SK-N-SH (cell line): ENCODE results near the gene NUDCD3. TPM values are rescaled to one million over a fixed set of nuclear protein-coding genes. Genes with fewer than 3 reads are reported as not detected.

Source experiments
- CTCF ChIA-PET: fragments of 300-600, 350-600 bp; formaldehyde crosslinking; extraction: SDS; loops from one replicate; lab custom pipeline; 2021; lab: Yijun Ruan, JAX
- POLR2A ChIA-PET: fragments of 350-600 bp; sonication (Branson Sonifier 250); formaldehyde crosslinking; extraction: SDS; loops from one replicate; lab custom pipeline; 2020; ENCODE audit warnings: antibody characterized with exemption, inconsistent platforms; lab: Yijun Ruan, JAX
- DNase-seq: peaks from one replicate; pipeline ENCODE4 v3.0.0; 2012
- H2AFZ ChIP-seq: fragments of 200-600 bp; sonication (generic); 2 replicates; pipeline ENCODE4 v1.8.1; 2016; ENCODE audit warnings: antibody characterized with exemption, mild to moderate bottlenecking, low read depth
- H3F3A ChIP-seq: fragments of 200-600 bp; sonication (generic); replicated peaks from 2 replicates; pipeline ENCODE3; 2016; ENCODE audit warnings: antibody characterized with exemption, mild to moderate bottlenecking; ENCODE audit not compliant: insufficient read depth
- H3K27ac ChIP-seq, 2 experiments: fragments of 200-500 bp in 1 of 2; fragments of 200-600 bp in 1 of 2; sonication (Bioruptor generic) in 1 of 2; sonication (generic), shearing (Covaris generic) in 1 of 2; 2 replicates each; pipeline versions ENCODE4 v1.5.1 to v1.6.1; 2014 to 2016; ENCODE audit warnings: low read depth in 2 of 2, inconsistent platforms in 1 of 2, low read length in 1 of 2, mild to moderate bottlenecking in 1 of 2, mixed read lengths in 1 of 2
- H3K27me3 ChIP-seq: fragments of 200-600 bp; sonication (generic), shearing (Covaris generic); 2 replicates; pipeline ENCODE4 v1.6.1; 2016; ENCODE audit warnings: mixed run types; ENCODE audit not compliant: insufficient read depth
- H3K36me3 ChIP-seq, 2 experiments: fragments of 200-500 bp in 1 of 2; fragments of 200-600 bp in 1 of 2; sonication (Bioruptor generic) in 1 of 2; sonication (generic) in 1 of 2; replicated peaks in 1 of 2; 2 replicates each; pipeline versions ENCODE3 to v1.5.1; 2014 to 2016; ENCODE audit warnings: low read length in 1 of 2, mild to moderate bottlenecking in 1 of 2; ENCODE audit not compliant: insufficient read depth in 2 of 2, control insufficient read depth in 1 of 2
- H3K4me1 ChIP-seq, 2 experiments: fragments of 200-500 bp in 1 of 2; fragments of 200-600 bp in 1 of 2; sonication (Bioruptor generic) in 1 of 2; sonication (generic), shearing (Covaris generic) in 1 of 2; 2 replicates each; pipeline versions ENCODE4 v1.5.1 to v1.6.1; 2014 to 2016; ENCODE audit warnings: low read depth in 1 of 2, low read length in 1 of 2, mixed run types in 1 of 2; ENCODE audit not compliant: insufficient read depth in 2 of 2, control insufficient read depth in 1 of 2
- H3K4me2 ChIP-seq: fragments of 200-600 bp; sonication (generic), shearing (Covaris generic); 2 replicates; pipeline ENCODE4 v1.6.1; 2017; ENCODE audit warnings: mixed run types
- H3K4me3 ChIP-seq, 2 experiments: fragments of 200-500 bp in 1 of 2; fragments of 200-600 bp in 1 of 2; sonication (Bioruptor generic) in 1 of 2; sonication (generic), shearing (Covaris generic) in 1 of 2; 2 replicates each; pipeline versions ENCODE4 v1.5.1 to v1.8.1; 2014 to 2016; ENCODE audit warnings: low read depth in 2 of 2, inconsistent platforms in 1 of 2, low read length in 1 of 2, mild to moderate bottlenecking in 1 of 2, mixed read lengths in 1 of 2, moderate library complexity in 1 of 2
- H3K79me2 ChIP-seq: fragments of 200-600 bp; sonication (generic); 2 replicates; pipeline ENCODE4 v1.8.1; 2017; ENCODE audit warnings: mild to moderate bottlenecking; ENCODE audit not compliant: insufficient read depth
- H3K9ac ChIP-seq: fragments of 200-600 bp; sonication (generic); 2 replicates; pipeline ENCODE4 v1.6.1; 2017; ENCODE audit warnings: mixed run types
- H3K9me2 ChIP-seq: fragments of 200-600 bp; sonication (generic); 2 replicates; pipeline ENCODE4 v1.6.1; 2017; ENCODE audit warnings: mixed run types
- H3K9me3 ChIP-seq: fragments of 200-600 bp; sonication (generic); 2 replicates; pipeline ENCODE4 v1.6.1; 2017; ENCODE audit warnings: mixed run types, mild to moderate bottlenecking, moderate library complexity
- H4K20me1 ChIP-seq: fragments of 200-600 bp; sonication (generic); 2 replicates; pipeline ENCODE4 v1.6.1; 2017; ENCODE audit warnings: mild to moderate bottlenecking, mixed run types; ENCODE audit not compliant: insufficient read depth
- CTCF ChIP-seq: fragments of 200-600 bp; sonication (generic); IDR thresholded peaks from 2 replicates; pipeline ENCODE4 v1.6.1; 2017; ENCODE audit warnings: antibody characterized with exemption, mild to moderate bottlenecking, moderate library complexity
- FOXJ3 ChIP-seq: sonication (generic); formaldehyde crosslinking; IDR thresholded peaks from 2 replicates; pipeline ENCODE4 v1.5.1; 2020; ENCODE audit warnings: mild to moderate bottlenecking, missing genetic modification reagents
- JUND ChIP-seq: IDR thresholded peaks from 2 replicates; pipeline ENCODE4 v1.4.0; 2012
- MEF2A ChIP-seq: IDR thresholded peaks from 2 replicates; pipeline ENCODE4 v1.4.0; 2012; ENCODE audit warnings: low read depth, borderline replicate concordance
- NFIC ChIP-seq: IDR thresholded peaks from 2 replicates; pipeline ENCODE4 v1.4.0; 2012; ENCODE audit warnings: borderline replicate concordance
- POLR2AphosphoS5 ChIP-seq: IDR thresholded peaks from 2 replicates; pipeline ENCODE4 v1.6.1; 2012; ENCODE audit warnings: low read depth, low read length
- RCOR1 ChIP-seq: fragments of 150-350 bp; IDR thresholded peaks from 2 replicates; pipeline ENCODE4 v1.6.1; 2017; ENCODE audit warnings: antibody characterized with exemption, low read length
- RFX5 ChIP-seq: IDR thresholded peaks from 2 replicates; pipeline ENCODE4 v1.6.1; 2012; ENCODE audit warnings: mild to moderate bottlenecking, improper control_type of control experiment, low read length
- SMC3 ChIP-seq: IDR thresholded peaks from 2 replicates; pipeline ENCODE4 v1.6.1; 2012; ENCODE audit warnings: low read depth, low read length, improper control_type of control experiment
- YY1 ChIP-seq: IDR thresholded peaks from 2 replicates; pipeline ENCODE4 v1.4.0; 2012; ENCODE audit warnings: low read depth, mild to moderate bottlenecking
- WGBS: methylation state at CpG from one replicate; pipeline ENCODE4 v1.1.6; 2017; ENCODE audit warnings: low lambda C conversion rate; 5-methylcytosine and 5-hydroxymethylcytosine counted together
- polyA plus RNA-seq, 3 experiments: library from polyadenylated mRNA; depleted of rRNA; stranded (reverse); fragments of >200 nt; gene quantifications; 2 replicates each; pipeline ENCODE4 v1.2.3, GENCODE V29; 2012
- TF ChIP-seq, protein P1 (sequence below): IDR thresholded peaks from 2 replicates; pipeline ENCODE4; 2012
- TF ChIP-seq, protein P2 (sequence below): fragments of 150-350 bp; IDR thresholded peaks from 2 replicates; pipeline ENCODE4 v1.6.1; 2016; ENCODE audit warnings: mild to moderate bottlenecking, low read depth, low read length

The NUDCD3 gene
- polyA plus RNA-seq, 1 of the 3 experiments (the other 2 are of a cell fraction), result 66.0 TPM

DNA sequence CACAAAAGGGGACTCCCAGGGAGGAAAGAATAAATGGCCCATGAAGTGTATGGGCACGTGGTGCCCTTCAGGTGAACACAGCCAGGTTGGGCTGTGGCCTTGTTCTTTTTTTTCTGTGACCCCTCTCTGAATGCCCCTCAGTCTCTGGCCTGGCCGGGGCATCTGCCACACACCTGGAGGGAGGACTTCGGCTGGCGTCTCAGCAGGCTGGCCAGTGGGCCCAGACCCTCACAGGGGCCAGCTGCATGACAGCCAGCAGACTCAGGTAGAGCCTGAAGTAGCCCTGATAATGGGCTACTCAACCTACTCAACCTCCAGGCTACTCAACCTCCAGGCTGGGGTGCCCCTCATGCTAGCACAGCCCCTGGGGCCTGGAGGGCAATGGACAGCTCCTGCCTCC lies 155.3 kb downstream of the NUDCD3 start (continued):
- no peak for TF ChIP-seq CTCF

DNA sequence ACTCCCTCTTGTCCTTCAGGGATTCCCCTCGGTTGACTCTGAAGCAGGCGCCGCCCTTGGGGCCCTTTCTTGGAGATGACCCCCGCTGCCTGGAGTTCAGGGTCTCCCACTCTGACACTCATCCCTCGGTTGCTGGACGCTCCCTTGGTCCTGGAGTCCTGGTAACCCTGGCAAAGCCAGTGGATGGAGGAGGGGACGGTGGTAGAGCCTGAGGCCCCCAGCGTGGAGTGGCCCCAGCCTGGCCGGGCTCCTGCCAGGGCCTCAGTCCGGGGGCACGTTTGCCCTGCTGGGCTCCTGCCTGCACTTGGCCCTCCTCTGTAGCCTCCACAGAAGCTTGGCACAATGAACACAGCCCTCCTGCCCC lies 155.7 kb downstream of the NUDCD3 start:
- Histone ChIP-seq H3K4me2 (no peak overlapping the region), H3K36me3 (no peaks in the 10 kb centered on the region), H3F3A (no peaks in the 10 kb centered on the region), H4K20me1 (no peaks in the 10 kb centered on the region), H3K4me3 (no peak overlapping the region), H3K9ac (no peak overlapping the region), H2AFZ (no peak overlapping the region), H3K9me3 (peaks cover 2% of the 10 kb centered on the region; the same call in 1 of the 2 replicates), H3K9me2 (no peaks in the 10 kb centered on the region), H3K27ac (no peak overlapping the region), H3K27me3 (peaks cover 14% of the 10 kb centered on the region; the same call in 1 of the 2 replicates), H3K79me2 (no peaks in the 10 kb centered on the region), H3K4me1 (peaks cover 0 to 11% of the 10 kb centered on the region in 2 experiments; a peak in 1 of 4 replicates)
- no peak for DNase-seq
- ChIA-PET POLR2A (no interaction called here), CTCF (interaction anchor here (0.7 to 1.3 kb wide), 4 partner anchors 10 to 128 kb away, joined by 3 to 4 read pairs (median 3); no protein-coding TSS in a partner anchor)
- TF ChIP-seq, protein P1, sequence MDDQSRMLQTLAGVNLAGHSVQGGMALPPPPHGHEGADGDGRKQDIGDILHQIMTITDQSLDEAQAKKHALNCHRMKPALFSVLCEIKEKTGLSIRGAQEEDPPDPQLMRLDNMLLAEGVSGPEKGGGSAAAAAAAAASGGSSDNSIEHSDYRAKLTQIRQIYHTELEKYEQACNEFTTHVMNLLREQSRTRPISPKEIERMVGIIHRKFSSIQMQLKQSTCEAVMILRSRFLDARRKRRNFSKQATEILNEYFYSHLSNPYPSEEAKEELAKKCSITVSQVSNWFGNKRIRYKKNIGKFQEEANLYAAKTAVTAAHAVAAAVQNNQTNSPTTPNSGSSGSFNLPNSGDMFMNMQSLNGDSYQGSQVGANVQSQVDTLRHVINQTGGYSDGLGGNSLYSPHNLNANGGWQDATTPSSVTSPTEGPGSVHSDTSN, result no peak
- TF ChIP-seq MEF2A, result no peak
- TF ChIP-seq YY1, result no peak
- TF ChIP-seq NFIC, result no peak
- no peak for TF ChIP-seq POLR2AphosphoS5
- TF ChIP-seq RCOR1, result no peak
- TF ChIP-seq RFX5, result no peak
- TF ChIP-seq FOXJ3 (CRISPR knock-in tag), result no peak
- no peak for TF ChIP-seq SMC3
- TF ChIP-seq, protein P2, sequence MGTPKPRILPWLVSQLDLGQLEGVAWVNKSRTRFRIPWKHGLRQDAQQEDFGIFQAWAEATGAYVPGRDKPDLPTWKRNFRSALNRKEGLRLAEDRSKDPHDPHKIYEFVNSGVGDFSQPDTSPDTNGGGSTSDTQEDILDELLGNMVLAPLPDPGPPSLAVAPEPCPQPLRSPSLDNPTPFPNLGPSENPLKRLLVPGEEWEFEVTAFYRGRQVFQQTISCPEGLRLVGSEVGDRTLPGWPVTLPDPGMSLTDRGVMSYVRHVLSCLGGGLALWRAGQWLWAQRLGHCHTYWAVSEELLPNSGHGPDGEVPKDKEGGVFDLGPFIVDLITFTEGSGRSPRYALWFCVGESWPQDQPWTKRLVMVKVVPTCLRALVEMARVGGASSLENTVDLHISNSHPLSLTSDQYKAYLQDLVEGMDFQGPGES, result no peak
- no peak for TF ChIP-seq JUND
- 82% methylated on average over 10 of the region's 11 CpGs for WGBS
